K562 (cell line): ENCODE data around the gene TFCP2L1. TPM values are rescaled to one million over a fixed set of nuclear protein-coding genes. Genes with fewer than 3 reads are reported as not detected.
A peak's percentile ranks its signal among the peaks of the same experiment; 100 is the strongest.

Experiments used
- ATAC-seq: fragments of 200-7000 bp; cut with Tn5 transposase; 3 replicates; pipeline ENCODE4 v1.9.1; 2020; ENCODE audit warnings: moderate library complexity
- BruUV-seq: library from RNA; stranded (reverse); fragments of 400-500 nt; replicated peaks from 2 replicates; lab custom pipeline; 2021; lab: Mats Ljungman, UMichigan
- CTCF ChIA-PET: fragments of 300-600 bp; formaldehyde crosslinking; extraction: SDS; loops from one replicate; lab custom pipeline; 2021; ENCODE audit warnings: low intra/inter-chr PET ratio; lab: Yijun Ruan, JAX
- POLR2A ChIA-PET: fragments of 300-600, 350-650 bp; sonication (Branson Sonifier 250); formaldehyde crosslinking; extraction: SDS; loops from one replicate; lab custom pipeline; 2021; ENCODE audit warnings: antibody characterized with exemption, inconsistent platforms; lab: Yijun Ruan, JAX
- DNase-seq, 4 experiments: peaks; one replicate each; pipeline versions ENCODE4 v3.0.0 to v3.0.0-alpha.2; 2011 to 2018; ENCODE audit warnings: low spot score in 3 of 4, mixed read lengths in 3 of 4; ENCODE audit errors: extremely low read depth in 1 of 4
- FAIRE-seq: peaks from 2 replicates; lab custom pipeline; 2011; peaks lifted over from hg19 to GRCh38; lab: Jason Lieb, UNC
- H2AFZ ChIP-seq: 2 replicates; pipeline ENCODE4 v1.6.0; 2011; ENCODE audit warnings: low read depth, low read length, control low read depth, inconsistent platforms
- H3K27ac ChIP-seq: fragments of 200-600 bp; 3 replicates; pipeline ENCODE4 v1.8.0; 2011; ENCODE audit warnings: low read depth, mild to moderate bottlenecking, control low read depth, inconsistent platforms, low read length, moderate library complexity, mixed read lengths; ENCODE audit errors: extremely low read depth
- H3K27me3 ChIP-seq, 2 experiments: fragments of 300-600 bp in 1 of 2; 2 replicates in 1 of 2; 3 replicates in 1 of 2; pipeline versions ENCODE4 v1.6.0 to v1.8.0; 2011; ENCODE audit warnings: inconsistent platforms in 2 of 2, low read length in 2 of 2, mild to moderate bottlenecking in 1 of 2, mixed read lengths in 1 of 2, moderate library complexity in 1 of 2; ENCODE audit not compliant: control insufficient read depth in 2 of 2, insufficient read depth in 2 of 2
- H3K36me3 ChIP-seq: fragments of 300-600 bp; 3 replicates; pipeline ENCODE4 v1.8.0; 2011; ENCODE audit warnings: mild to moderate bottlenecking, low read length, inconsistent platforms; ENCODE audit not compliant: control insufficient read depth, insufficient read depth
- H3K4me1 ChIP-seq, 2 experiments: fragments of 200-600 bp in 1 of 2; replicated peaks in 1 of 2; 2 replicates in 1 of 2; 3 replicates in 1 of 2; pipeline versions ENCODE4 v1.5.1 to v1.8.0; 2011; ENCODE audit warnings: inconsistent platforms in 2 of 2, low read length in 2 of 2, mild to moderate bottlenecking in 1 of 2, mixed read lengths in 1 of 2, moderate library complexity in 1 of 2; ENCODE audit not compliant: control insufficient read depth in 2 of 2, insufficient read depth in 2 of 2
- H3K4me2 ChIP-seq: 2 replicates; pipeline ENCODE4 v1.6.1; 2011; ENCODE audit warnings: low read length, control low read depth, inconsistent platforms, mixed read lengths; ENCODE audit not compliant: insufficient read depth
- H3K4me3 ChIP-seq: fragments of 200-600 bp; sonication (generic), shearing (Covaris generic); 2 replicates; pipeline ENCODE4 v1.5.1; 2016; ENCODE audit warnings: control low read depth, inconsistent platforms
- H3K79me2 ChIP-seq: fragments of 200-600 bp; 3 replicates; pipeline ENCODE4 v1.8.0; 2011; ENCODE audit warnings: low read length, inconsistent platforms; ENCODE audit not compliant: control insufficient read depth, insufficient read depth
- H3K9ac ChIP-seq, 2 experiments: 2 replicates each; pipeline versions ENCODE4 v1.6.0 to v1.6.1; 2011; ENCODE audit warnings: low read depth in 2 of 2, low read length in 2 of 2, control low read depth in 1 of 2, inconsistent platforms in 1 of 2, mild to moderate bottlenecking in 1 of 2, mixed read lengths in 1 of 2; ENCODE audit not compliant: insufficient read depth in 1 of 2
- H3K9me1 ChIP-seq: one replicate; pipeline ENCODE4 v1.6.0; 2011; ENCODE audit warnings: inconsistent platforms, mild to moderate bottlenecking, low read length, moderate library complexity; ENCODE audit not compliant: control insufficient read depth, insufficient read depth
- H3K9me3 ChIP-seq: replicated peaks from 2 replicates; pipeline ENCODE4 v1.5.1; 2011; ENCODE audit warnings: low read depth, low read length, inconsistent platforms; ENCODE audit not compliant: control insufficient read depth, insufficient read depth
- H4K20me1 ChIP-seq: replicated peaks from 2 replicates; pipeline ENCODE4 v1.6.1; 2011; ENCODE audit warnings: low read length, inconsistent platforms, mixed read lengths; ENCODE audit not compliant: control insufficient read depth, insufficient read depth
- FOSL1 ChIP-seq: fragments of 200-800 bp; sonication (Bioruptor generic); conservative IDR thresholded peaks from 2 replicates; pipeline ENCODE4 v1.6.1; 2016; ENCODE audit warnings: missing genetic modification characterization, missing compliant biosample characterization
- PATZ1 ChIP-seq: fragments of 250-450 bp; sonication (Bioruptor Pico); IDR thresholded peaks from 2 replicates; pipeline ENCODE4 v1.5.0; 2020; ENCODE audit warnings: mild to moderate bottlenecking, borderline replicate concordance
- WGBS: fragments of 100-300 bp; shearing (Covaris generic); methylation state at CpG from one replicate; pipeline ENCODE4 v1.1.6; 2016; ENCODE audit warnings: low coverage, mixed read lengths; ENCODE audit not compliant: insufficient coverage; ENCODE audit errors: missing lambda C conversion rate; 5-methylcytosine and 5-hydroxymethylcytosine counted together
- in situ Hi-C: fragments of 300-500 bp; cut with MboI; formaldehyde crosslinking; loops from 4 replicates; pipeline ENCODE4 v1.15.0; 2018; ENCODE audit warnings: inconsistent platforms, mixed read lengths
- intact Hi-C: fragments of 100-400 bp; cut with micrococcal nuclease; formaldehyde crosslinking; loops from 2 replicates; pipeline ENCODE4 v1.14.2; 2022
- polyA plus RNA-seq, 8 experiments: library from polyadenylated mRNA; depleted of rRNA in 4 of 8; stranded (reverse) in 5 of 8; unstranded in 3 of 8; fragments of >200 nt; fragmentation: Nextera tagmentation in 2 of 8; fragmentation: Illumina TruSeq in 1 of 8; extraction: Ambion mirVana in 2 of 8; extraction: Trizol in 1 of 8; gene quantifications; 2 replicates each; pipeline versions ENCODE4 v1.2.1 to v1.2.3, GENCODE V29; 2011 to 2014; ENCODE audit warnings: inconsistent platforms in 1 of 8, missing spikeins in 1 of 8
- total RNA-seq, 7 experiments: library from RNA; depleted of rRNA in 6 of 7; stranded (reverse); fragments of >200 nt in 6 of 7; fragmentation: Illumina TruSeq in 2 of 7; extraction: Trizol in 2 of 7; gene quantifications; 2 replicates each; pipeline versions ENCODE4 v1.2.1 to v1.2.3, GENCODE V29; 2011 to 2021; ENCODE audit warnings: low replicate concordance in 1 of 7

Gene TFCP2L1
- total and polyA plus RNA-seq, 9 of the 15 experiments (the other 6 are each of a cell fraction or from before 2014, with no cell fraction given): 0.08 to 1.00 (median 0.42) TPM

GRCh38 chr2:121197369-121198091 is 87.5 kb downstream of the TFCP2L1 start:
- Histone ChIP-seq H3K4me3 (no peak overlapping the region), H3K4me1 (no peaks in the 10 kb centered on the region; a peak in 1 of 5 replicates), H3K36me3 (no peaks in the 10 kb centered on the region), H3K27ac (no peak overlapping the region), H4K20me1 (no peaks in the 10 kb centered on the region; the same call in 1 of the 2 replicates), H3K27me3 (peaks cover 29 to 70% of the 10 kb centered on the region in 2 experiments), H3K9me3 (no peaks in the 10 kb centered on the region), H3K4me2 (no peak overlapping the region), H3K9me1 (no peaks in the 10 kb centered on the region), H3K79me2 (no peaks in the 10 kb centered on the region), H3K9ac (0 out of 4 replicates have a peak overlapping the region, but pooled peaks of 1 of the 2 experiments have one; percentile 32), H2AFZ (no peak overlapping the region)
- ChIA-PET CTCF (no interaction called here), POLR2A (interaction anchor here (0.6 to 1.3 kb wide), 2 partner anchors 9 to 11 kb away, joined by 3 to 4 read pairs; no protein-coding TSS in a partner anchor)
- in situ Hi-C loops (no loop called here), intact Hi-C loops (no loop called here)
- ATAC-seq (peak; percentile 40; the same call in 1 of the 3 replicates), DNase-seq (peak in 1 of 4 experiments; percentile 6), FAIRE-seq (no peak)
- no TSS peak for BruUV-seq
- TF ChIP-seq PATZ1 (CRISPR knock-in tag) (no peak), FOSL1 (peak; percentile 35)
- WGBS: 4% methylated on average over 19 of the region's 19 CpGs
